Measurements from ENCODE around the gene CUX1.
A peak's percentile ranks its signal among the peaks of the same experiment; 100 is the strongest.

CUX1 gene

DNA sequence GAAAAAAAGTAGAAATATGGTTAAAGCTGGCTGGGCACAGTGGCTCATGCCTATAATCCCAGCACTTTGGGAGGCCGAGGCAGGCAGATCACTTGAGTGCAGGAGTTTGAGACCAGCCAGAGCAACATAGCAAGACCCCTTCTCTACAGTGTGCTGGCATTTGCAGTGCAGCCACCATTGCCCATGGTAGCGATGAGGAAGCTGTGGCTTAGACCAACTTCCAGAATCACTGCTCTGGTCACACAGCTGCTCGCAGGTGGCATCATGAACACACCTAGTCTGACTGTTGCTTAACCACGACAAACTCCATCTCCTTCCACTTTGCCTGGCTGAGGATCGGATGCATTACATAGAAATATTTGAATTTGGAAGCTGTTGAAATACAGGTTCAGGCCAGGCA lies 137.1 kb downstream of the CUX1 start:
- peaks cover 36% of the 10 kb centered on the region for H3K79me2 ChIP-seq (ENCODE audit: low read length)

GRCh38 chr7:101956130-101956529 lies 138.7 kb downstream of the CUX1 start:
- Histone ChIP-seq H3K9me2 (replicated peaks; ENCODE audit: insufficient read depth, low read length) (no peaks in the 10 kb centered on the region), H3K36me3 (replicated peaks; ENCODE audit: insufficient read depth, low read length) (no peaks in the 10 kb centered on the region), H2AFZ (ENCODE audit: low read length) (no peak overlapping the region), H3K79me2 (ENCODE audit: low read length) (peaks cover 44% of the 10 kb centered on the region), H4K20me1 (ENCODE audit: insufficient read depth, low read length) (no peaks in the 10 kb centered on the region), H3K4me3 (ENCODE audit: low read length) (no peak overlapping the region), H3K4me2 (ENCODE audit: low read depth, low read length) (no peak overlapping the region), H3F3A (ENCODE audit: insufficient read depth, low read length) (no peaks in the 10 kb centered on the region), H3K27me3 (replicated peaks; ENCODE audit: insufficient read depth, low read length) (no peaks in the 10 kb centered on the region), H3K9ac (ENCODE audit: low read length) (no peak overlapping the region), H3K9me3 (replicated peaks; ENCODE audit: insufficient read depth, low read length) (no peaks in the 10 kb centered on the region), H3K4me1 (ENCODE audit: low read length) (peaks cover 4% of the 10 kb centered on the region; the same call in 1 of the 2 replicates), H3K27ac (ENCODE audit: low read length) (no peak overlapping the region)
- no peak for DNase-seq
- TF ChIP-seq EZH2phosphoT487 (IDR thresholded peaks at IDR 0.05; ENCODE audit: low read length) (no peak), EZH2 (optimal IDR thresholded peaks at IDR 0.05; ENCODE audit: low read depth, low read length) (no peak)
- TF ChIP-seq, protein P1, sequence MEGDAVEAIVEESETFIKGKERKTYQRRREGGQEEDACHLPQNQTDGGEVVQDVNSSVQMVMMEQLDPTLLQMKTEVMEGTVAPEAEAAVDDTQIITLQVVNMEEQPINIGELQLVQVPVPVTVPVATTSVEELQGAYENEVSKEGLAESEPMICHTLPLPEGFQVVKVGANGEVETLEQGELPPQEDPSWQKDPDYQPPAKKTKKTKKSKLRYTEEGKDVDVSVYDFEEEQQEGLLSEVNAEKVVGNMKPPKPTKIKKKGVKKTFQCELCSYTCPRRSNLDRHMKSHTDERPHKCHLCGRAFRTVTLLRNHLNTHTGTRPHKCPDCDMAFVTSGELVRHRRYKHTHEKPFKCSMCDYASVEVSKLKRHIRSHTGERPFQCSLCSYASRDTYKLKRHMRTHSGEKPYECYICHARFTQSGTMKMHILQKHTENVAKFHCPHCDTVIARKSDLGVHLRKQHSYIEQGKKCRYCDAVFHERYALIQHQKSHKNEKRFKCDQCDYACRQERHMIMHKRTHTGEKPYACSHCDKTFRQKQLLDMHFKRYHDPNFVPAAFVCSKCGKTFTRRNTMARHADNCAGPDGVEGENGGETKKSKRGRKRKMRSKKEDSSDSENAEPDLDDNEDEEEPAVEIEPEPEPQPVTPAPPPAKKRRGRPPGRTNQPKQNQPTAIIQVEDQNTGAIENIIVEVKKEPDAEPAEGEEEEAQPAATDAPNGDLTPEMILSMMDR (IDR thresholded peaks at IDR 0.05; ENCODE audit: low read length): no peak

More for the DNA sequence above, 137.1 kb downstream of the CUX1 start:
- Histone ChIP-seq H3K9me2 (replicated peaks; ENCODE audit: insufficient read depth, low read length) (no peaks in the 10 kb centered on the region), H3K9me3 (replicated peaks; ENCODE audit: insufficient read depth, low read length) (no peaks in the 10 kb centered on the region), H3K36me3 (replicated peaks; ENCODE audit: insufficient read depth, low read length) (no peaks in the 10 kb centered on the region), H2AFZ (ENCODE audit: low read length) (no peak overlapping the region), H3K9ac (ENCODE audit: low read length) (no peak overlapping the region), H3K4me2 (ENCODE audit: low read depth, low read length) (no peak overlapping the region), H3K4me1 (ENCODE audit: low read length) (peaks cover 4% of the 10 kb centered on the region; the same call in 1 of the 2 replicates), H3F3A (ENCODE audit: insufficient read depth, low read length) (no peaks in the 10 kb centered on the region), H3K27me3 (replicated peaks; ENCODE audit: insufficient read depth, low read length) (no peaks in the 10 kb centered on the region), H3K4me3 (ENCODE audit: low read length) (no peak overlapping the region), H4K20me1 (ENCODE audit: insufficient read depth, low read length) (no peaks in the 10 kb centered on the region), H3K27ac (ENCODE audit: low read length) (no peak overlapping the region)
- TF ChIP-seq EZH2phosphoT487 (IDR thresholded peaks at IDR 0.05; ENCODE audit: low read length) (no peak), EZH2 (optimal IDR thresholded peaks at IDR 0.05; ENCODE audit: low read depth, low read length) (no peak)
- TF ChIP-seq, protein P1 (IDR thresholded peaks at IDR 0.05; ENCODE audit: low read length): no peak
- no peak for DNase-seq

DNA sequence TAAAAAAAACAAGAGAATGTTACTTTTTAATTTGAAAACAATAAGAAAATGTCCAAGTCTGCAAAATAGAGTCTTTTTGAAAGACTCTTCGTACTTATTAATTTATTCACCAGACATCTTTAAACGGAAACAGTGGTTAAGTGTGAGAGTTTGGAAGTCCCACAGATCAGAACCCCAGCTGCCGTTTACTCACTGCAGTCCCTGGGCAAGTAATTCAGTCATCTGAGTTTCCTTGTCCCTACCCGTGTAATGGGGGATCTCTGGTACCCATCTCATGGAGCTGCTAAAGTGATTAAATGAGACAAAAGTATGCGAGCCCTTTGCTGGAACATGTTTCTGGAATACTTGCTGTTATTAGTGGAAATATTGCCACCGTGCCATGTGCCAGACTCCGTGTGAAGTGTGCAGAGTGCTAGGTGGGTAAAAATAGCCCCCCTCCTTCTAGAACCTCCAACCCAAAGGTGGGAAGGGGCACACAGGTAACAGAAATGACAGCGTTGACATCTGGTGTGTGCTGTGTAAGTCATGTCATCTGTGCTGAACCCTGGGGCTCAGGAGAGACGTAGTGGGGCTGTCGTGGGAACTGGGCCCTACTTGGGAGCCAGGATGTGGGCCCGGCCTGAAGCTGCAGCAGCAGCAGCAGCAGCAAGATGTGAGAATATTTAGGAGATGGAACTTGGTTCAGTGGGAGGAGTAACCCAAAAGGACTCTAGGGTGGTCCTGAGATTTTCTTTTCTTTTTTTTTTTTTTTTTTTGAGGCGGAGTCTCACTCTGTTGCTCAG lies 140.5 kb downstream of the CUX1 start:
- H2AFZ ChIP-seq (ENCODE audit: low read length): no peak overlapping the region
- no peak overlapping the region for H3K4me3 ChIP-seq (ENCODE audit: low read length)
- H3K4me2 ChIP-seq (ENCODE audit: low read depth, low read length): no peak overlapping the region
- peak; percentile 38 for DNase-seq
- H3K9me2 ChIP-seq (replicated peaks; ENCODE audit: insufficient read depth, low read length): no peaks in the 10 kb centered on the region
- no peak overlapping the region for H3K9ac ChIP-seq (ENCODE audit: low read length)
- peaks cover 48% of the 10 kb centered on the region for H3K79me2 ChIP-seq (ENCODE audit: low read length)
- H3K27ac ChIP-seq (ENCODE audit: low read length): no peak overlapping the region
- no peaks in the 10 kb centered on the region for H3K27me3 ChIP-seq (replicated peaks; ENCODE audit: insufficient read depth, low read length)
- H3K36me3 ChIP-seq (replicated peaks; ENCODE audit: insufficient read depth, low read length): no peaks in the 10 kb centered on the region
- H4K20me1 ChIP-seq (ENCODE audit: insufficient read depth, low read length): no peaks in the 10 kb centered on the region
- no peaks in the 10 kb centered on the region for H3F3A ChIP-seq (ENCODE audit: insufficient read depth, low read length)
- H3K9me3 ChIP-seq (replicated peaks; ENCODE audit: insufficient read depth, low read length): no peaks in the 10 kb centered on the region
- H3K4me1 ChIP-seq (ENCODE audit: low read length): peaks cover 4% of the 10 kb centered on the region; the same call in 1 of the 2 replicates
- TF ChIP-seq EZH2 (optimal IDR thresholded peaks at IDR 0.05; ENCODE audit: low read depth, low read length) (no peak), EZH2phosphoT487 (IDR thresholded peaks at IDR 0.05; ENCODE audit: low read length) (no peak)
- TF ChIP-seq, protein P1 (IDR thresholded peaks at IDR 0.05; ENCODE audit: low read length): no peak

Measured in MM.1S (cell line).